ENCODE data around the gene GCAT.

DNA sequence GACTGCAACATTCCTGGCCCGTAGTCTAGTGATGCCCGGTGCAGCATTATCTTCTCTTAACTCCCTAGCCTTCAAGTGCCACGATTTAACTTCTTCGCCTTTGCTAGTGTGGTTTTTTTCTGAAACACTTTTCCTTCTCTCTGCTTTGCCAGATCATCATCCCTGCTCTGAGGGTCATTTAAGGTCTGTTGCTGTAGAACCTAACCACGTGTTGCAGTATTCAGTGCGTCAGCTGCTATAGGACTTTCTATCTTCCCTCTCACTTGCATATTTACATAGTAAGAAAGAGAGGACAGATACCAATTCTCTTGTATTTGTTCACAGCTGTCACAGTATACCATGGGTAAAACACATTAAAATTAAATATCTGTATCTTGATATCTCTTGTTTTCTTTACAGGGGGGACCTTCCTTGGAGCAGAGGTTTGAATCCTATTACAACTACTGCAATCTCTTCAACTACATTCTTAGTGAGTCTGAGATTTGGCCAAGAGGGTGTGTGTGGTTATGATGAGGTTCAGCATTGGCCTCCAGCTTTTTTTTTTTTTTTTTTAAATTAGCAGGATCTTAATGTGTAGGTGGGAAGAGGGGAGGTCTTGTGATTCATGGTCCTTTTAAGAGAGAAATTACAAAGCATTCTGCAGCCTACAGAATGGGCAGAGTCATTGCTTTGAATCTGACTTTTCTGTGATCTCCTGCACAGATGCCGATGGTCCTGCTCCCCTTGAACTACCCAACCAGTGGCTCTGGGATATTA lies 55.0 kb downstream of the GCAT start:
- TF ChIP-seq POLR2AphosphoS5 (IDR thresholded peaks at IDR 0.05; ENCODE audit: insufficient read depth in 1 of 2, low read depth in 1 of 2) (no peak), POLR2A (IDR thresholded peaks at IDR 0.05) (no peak)
- TF ChIP-seq, protein P1, sequence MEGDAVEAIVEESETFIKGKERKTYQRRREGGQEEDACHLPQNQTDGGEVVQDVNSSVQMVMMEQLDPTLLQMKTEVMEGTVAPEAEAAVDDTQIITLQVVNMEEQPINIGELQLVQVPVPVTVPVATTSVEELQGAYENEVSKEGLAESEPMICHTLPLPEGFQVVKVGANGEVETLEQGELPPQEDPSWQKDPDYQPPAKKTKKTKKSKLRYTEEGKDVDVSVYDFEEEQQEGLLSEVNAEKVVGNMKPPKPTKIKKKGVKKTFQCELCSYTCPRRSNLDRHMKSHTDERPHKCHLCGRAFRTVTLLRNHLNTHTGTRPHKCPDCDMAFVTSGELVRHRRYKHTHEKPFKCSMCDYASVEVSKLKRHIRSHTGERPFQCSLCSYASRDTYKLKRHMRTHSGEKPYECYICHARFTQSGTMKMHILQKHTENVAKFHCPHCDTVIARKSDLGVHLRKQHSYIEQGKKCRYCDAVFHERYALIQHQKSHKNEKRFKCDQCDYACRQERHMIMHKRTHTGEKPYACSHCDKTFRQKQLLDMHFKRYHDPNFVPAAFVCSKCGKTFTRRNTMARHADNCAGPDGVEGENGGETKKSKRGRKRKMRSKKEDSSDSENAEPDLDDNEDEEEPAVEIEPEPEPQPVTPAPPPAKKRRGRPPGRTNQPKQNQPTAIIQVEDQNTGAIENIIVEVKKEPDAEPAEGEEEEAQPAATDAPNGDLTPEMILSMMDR (IDR thresholded peaks at IDR 0.05), result no peak

Data from vagina (tissue), 2 donors.